GM18517 (cell line): ENCODE data around the gene ARL15.

ENCODE experiments used
- ATAC-seq: cut with Tn5 transposase; IDR thresholded peaks from one replicate; pipeline ENCODE4 v1.9.1; 2021; ENCODE audit warnings: mild to moderate bottlenecking, moderate library complexity; ENCODE audit not compliant: unreplicated experiment

Gene ARL15

GRCh38 chr5:54214722-54215121 lies 95.7 kb downstream of the ARL15 start:
- ATAC-seq = no peak

GRCh38 chr5:54212331-54212730 lies 98.0 kb downstream of the ARL15 start:
- no peak for ATAC-seq

GRCh38 chr5:54211912-54212311 lies 98.5 kb downstream of the ARL15 start:
- no peak for ATAC-seq

GRCh38 chr5:54207566-54207965 lies 102.8 kb downstream of the ARL15 start:
- no peak for ATAC-seq

GRCh38 chr5:54206580-54207229 lies 103.7 kb downstream of the ARL15 start:
- peak; percentile 63 for ATAC-seq

GRCh38 chr5:54205918-54206317 lies 104.5 kb downstream of the ARL15 start:
- ATAC-seq = no peak

GRCh38 chr5:54205453-54205852 lies 104.9 kb downstream of the ARL15 start:
- no peak for ATAC-seq

- no peak for ATAC-seq
Measured at GRCh38 chr5:54197018-54197417, 113.4 kb downstream of the ARL15 start.

- ATAC-seq = no peak
Measured at GRCh38 chr5:54195701-54196100, 114.7 kb downstream of the ARL15 start.

- ATAC-seq = no peak
Measured at GRCh38 chr5:54194318-54194717, 116.1 kb downstream of the ARL15 start.

GRCh38 chr5:54187694-54188093 lies 122.7 kb downstream of the ARL15 start:
- no peak for ATAC-seq

GRCh38 chr5:54186912-54187445 lies 123.4 kb downstream of the ARL15 start:
- no peak for ATAC-seq

GRCh38 chr5:54186108-54186507 lies 124.3 kb downstream of the ARL15 start:
- ATAC-seq = no peak

- no peak for ATAC-seq
Measured at GRCh38 chr5:54184806-54185205, 125.6 kb downstream of the ARL15 start.

GRCh38 chr5:54180630-54181031 lies 129.7 kb downstream of the ARL15 start:
- ATAC-seq = no peak

GRCh38 chr5:54178991-54179390 lies 131.4 kb downstream of the ARL15 start:
- no peak for ATAC-seq

GRCh38 chr5:54178207-54178606 lies 132.2 kb downstream of the ARL15 start:
- ATAC-seq = no peak

GRCh38 chr5:54177058-54177457 lies 133.3 kb downstream of the ARL15 start:
- ATAC-seq = no peak

- no peak for ATAC-seq
Measured at GRCh38 chr5:54176066-54176830, 134.1 kb downstream of the ARL15 start.

GRCh38 chr5:54173251-54173650 lies 137.1 kb downstream of the ARL15 start:
- no peak for ATAC-seq

- no peak for ATAC-seq
Measured at GRCh38 chr5:54171645-54172384, 138.6 kb downstream of the ARL15 start.

- ATAC-seq = no peak
Measured at GRCh38 chr5:54165687-54166086, 144.7 kb downstream of the ARL15 start.
